Thyroid gland (tissue), 4 donors: ENCODE results near the gene RGL3. TPM values are rescaled to one million over a fixed set of nuclear protein-coding genes. Genes with fewer than 3 reads are reported as not detected.
A peak's percentile ranks its signal among the peaks of the same experiment; 100 is the strongest.

ENCODE experiments used
- DNase-seq, 2 donors: peaks; one replicate each; pipeline ENCODE4 v3.0.0-alpha.2; 2019
- H3K27ac ChIP-seq, 3 donors: fragments of 200-600 bp; sonication (generic); 1 replicate in 2 of 3; 2 replicates in 1 of 3; pipeline ENCODE4 v1.5.1; 2016 to 2019; ENCODE audit warnings: mild to moderate bottlenecking in 1 of 3, moderate library complexity in 1 of 3
- H3K27me3 ChIP-seq: fragments of 200-600 bp; sonication (generic); one replicate; pipeline ENCODE4 v1.5.1; 2019
- H3K36me3 ChIP-seq, 2 donors: fragments of 200-600 bp; sonication (generic); one replicate each; pipeline ENCODE4 v1.5.1; 2016 to 2019
- H3K4me1 ChIP-seq, 2 donors: fragments of 200-600 bp; sonication (generic); one replicate each; pipeline ENCODE4 v1.5.1; 2017 to 2019
- H3K4me3 ChIP-seq, 3 donors: fragments of 200-600 bp; sonication (generic); replicated peaks in 1 of 3; 1 replicate in 2 of 3; 2 replicates in 1 of 3; pipeline ENCODE4 v1.5.1; 2016; ENCODE audit warnings: mild to moderate bottlenecking in 1 of 3
- H3K9me3 ChIP-seq: fragments of 200-600 bp; sonication (generic); one replicate; pipeline ENCODE4 v1.5.1; 2017
- CTCF ChIP-seq, 6 experiments: fragments of 200-600 bp in 3 of 6; fragments of 450-650 bp in 3 of 6; sonication (generic) in 3 of 6; IDR thresholded peaks; one replicate each; pipeline ENCODE4 v1.5.1; 2016 to 2019; ENCODE audit warnings: antibody characterized with exemption in 6 of 6, mild to moderate bottlenecking in 2 of 6, inconsistent platforms in 1 of 6, moderate library complexity in 1 of 6
- POLR2A ChIP-seq, 2 donors: fragments of 450-650 bp; IDR thresholded peaks; one replicate each; pipeline ENCODE4 v1.6.1; 2017; ENCODE audit warnings: antibody characterized with exemption in 2 of 2, mild to moderate bottlenecking in 2 of 2, moderate library complexity in 1 of 2
- WGBS, 2 donors: methylation state at CpG; one replicate each; pipeline ENCODE4 v1.1.5; 2017; 5-methylcytosine and 5-hydroxymethylcytosine counted together
- intact Hi-C: fragments of 100-400 bp; cut with DNase I; formaldehyde crosslinking; loops from one replicate; pipeline ENCODE4 v1.15.1; 2023
- total RNA-seq, 4 donors: library from RNA; depleted of rRNA; stranded (reverse); fragments of >200 nt; gene quantifications; one replicate each; pipeline ENCODE4 v1.2.3, GENCODE V29; 2016

The RGL3 gene
- total RNA-seq, 4 donors from 2014 or later = 63.4 to 136 (median 101) TPM

GRCh38 chr19:11422163-11423065, 3.3 kb upstream of the RGL3 start:
- Histone ChIP-seq H3K4me3 (no peak overlapping the region), H3K36me3 (no peaks in the 10 kb centered on the region), H3K4me1 (peaks cover 6 to 52% of the 10 kb centered on the region in 2 donors), H3K9me3 (no peaks in the 10 kb centered on the region), H3K27me3 (no peaks in the 10 kb centered on the region), H3K27ac (peak overlapping the region; percentile 5 to 54 (median 39))
- TF ChIP-seq CTCF (IDR thresholded peaks at IDR 0.05) (no peak), POLR2A (IDR thresholded peaks at IDR 0.05) (no peak)
- 21 to 28% methylated on average over 14 to 45 of the region's 56 CpGs for WGBS, 2 donors
- intact Hi-C loops = no loop called here
- peak; percentile 89 to 91 for DNase-seq

GRCh38 chr19:11421371-11422098, 2.4 kb upstream of the RGL3 start:
- TF ChIP-seq POLR2A (IDR thresholded peaks at IDR 0.05) = no peak
- no peak for TF ChIP-seq CTCF (IDR thresholded peaks at IDR 0.05)
- DNase-seq = peak; percentile 32 to 43
- intact Hi-C loops = no loop called here
- H3K4me1 ChIP-seq = peaks cover 6 to 53% of the 10 kb centered on the region in 2 donors
- H3K27me3 ChIP-seq = no peaks in the 10 kb centered on the region
- WGBS, 2 donors = 34 to 39% methylated on average over 21 to 31 of the region's 36 CpGs
- H3K27ac ChIP-seq = peak overlapping the region in 2 of 3 donors; percentile 5 to 91
- H3K9me3 ChIP-seq = no peaks in the 10 kb centered on the region
- no peaks in the 10 kb centered on the region for H3K36me3 ChIP-seq
- H3K4me3 ChIP-seq = no peak overlapping the region

- DNase-seq = peak; percentile 42 to 52
- H3K9me3 ChIP-seq = no peaks in the 10 kb centered on the region
- H3K27me3 ChIP-seq = no peaks in the 10 kb centered on the region
- WGBS, 2 donors = 11 to 27% methylated on average over 28 to 30 of the region's 46 CpGs
- TF ChIP-seq POLR2A (IDR thresholded peaks at IDR 0.05) = no peak
- TF ChIP-seq CTCF (IDR thresholded peaks at IDR 0.05) = no peak
- no peaks in the 10 kb centered on the region for H3K36me3 ChIP-seq
- peak overlapping the region in 1 of 3 donors; percentile 20 for H3K4me3 ChIP-seq
- peak overlapping the region; percentile 2 to 91 (median 56) for H3K27ac ChIP-seq
- intact Hi-C loops = no loop called here
- peaks cover 6 to 53% of the 10 kb centered on the region in 2 donors for H3K4me1 ChIP-seq
These were observed 1.6 kb upstream of the RGL3 start for GRCh38 chr19:11420429-11421370.

- intact Hi-C loops = no loop called here
- TF ChIP-seq CTCF (IDR thresholded peaks at IDR 0.05) (no peak), POLR2A (IDR thresholded peaks at IDR 0.05) (no peak)
- Histone ChIP-seq H3K27me3 (no peaks in the 10 kb centered on the region), H3K9me3 (no peaks in the 10 kb centered on the region), H3K27ac (peak overlapping the region; percentile 45 to 91 (median 89)), H3K4me1 (peaks cover 6 to 43% of the 10 kb centered on the region in 2 donors), H3K36me3 (no peaks in the 10 kb centered on the region), H3K4me3 (peak overlapping the region; percentile 46 to 93 (median 91))
- 8 to 9% methylated on average over 16 of the region's 16 CpGs for WGBS, 2 donors
- no peak for DNase-seq
These were observed 993 bp downstream of the RGL3 start for GRCh38 chr19:11418094-11418548.
